HG02943 (cell line): ENCODE measurements around the gene MYO10.

ENCODE experiments used
- ATAC-seq: cut with Tn5 transposase; IDR thresholded peaks from one replicate; pipeline ENCODE4 v1.9.1; 2021; ENCODE audit warnings: mild to moderate bottlenecking, low read depth, moderate library complexity; ENCODE audit not compliant: unreplicated experiment

MYO10 gene

GRCh38 chr5:16866795-16867576 is 69.1 kb downstream of the MYO10 start:
- ATAC-seq = no peak

GRCh38 chr5:16866273-16866672 is 69.8 kb downstream of the MYO10 start:
- ATAC-seq = no peak

- no peak for ATAC-seq
Observed at GRCh38 chr5:16865151-16865550, 70.9 kb downstream of the MYO10 start.

- ATAC-seq = no peak
Observed at GRCh38 chr5:16864631-16865131, 71.4 kb downstream of the MYO10 start.

- no peak for ATAC-seq
Observed at GRCh38 chr5:16863469-16863946, 72.6 kb downstream of the MYO10 start.

- no peak for ATAC-seq
Observed at GRCh38 chr5:16862777-16863176, 73.3 kb downstream of the MYO10 start.

GRCh38 chr5:16859346-16859745 is 76.7 kb downstream of the MYO10 start:
- ATAC-seq = no peak

GRCh38 chr5:16858151-16858550 is 77.9 kb downstream of the MYO10 start:
- ATAC-seq = no peak

- no peak for ATAC-seq
Observed at GRCh38 chr5:16857635-16858034, 78.5 kb downstream of the MYO10 start.

GRCh38 chr5:16856531-16856930 is 79.6 kb downstream of the MYO10 start:
- no peak for ATAC-seq

GRCh38 chr5:16855898-16856297 is 80.2 kb downstream of the MYO10 start:
- no peak for ATAC-seq

GRCh38 chr5:16855485-16855884 is 80.6 kb downstream of the MYO10 start:
- no peak for ATAC-seq

GRCh38 chr5:16854351-16854750 is 81.7 kb downstream of the MYO10 start:
- ATAC-seq = no peak

- ATAC-seq = no peak
Observed at GRCh38 chr5:16853518-16853917, 82.6 kb downstream of the MYO10 start.

GRCh38 chr5:16852251-16853005 is 83.7 kb downstream of the MYO10 start:
- ATAC-seq = no peak

GRCh38 chr5:16849775-16850174 is 86.3 kb downstream of the MYO10 start:
- no peak for ATAC-seq

GRCh38 chr5:16849181-16849580 is 86.9 kb downstream of the MYO10 start:
- ATAC-seq = no peak

GRCh38 chr5:16844952-16845351 is 91.1 kb downstream of the MYO10 start:
- ATAC-seq = no peak

GRCh38 chr5:16842896-16843295 is 93.2 kb downstream of the MYO10 start:
- ATAC-seq = no peak

- ATAC-seq = no peak
Observed at GRCh38 chr5:16841416-16841815, 94.7 kb downstream of the MYO10 start.

- ATAC-seq = no peak
Observed at GRCh38 chr5:16837305-16837704, 98.8 kb downstream of the MYO10 start.

- no peak for ATAC-seq
Observed at GRCh38 chr5:16834029-16834428, 102.1 kb downstream of the MYO10 start.
